LNCAP (cell line): ENCODE measurements around the gene MYRF.

Experiments used
- TF ChIP-seq, protein P1 (sequence below): fragments of 450-650 bp; IDR thresholded peaks from 2 replicates; pipeline ENCODE4 v1.5.1; 2017; ENCODE audit warnings: mild to moderate bottlenecking

Gene MYRF

DNA sequence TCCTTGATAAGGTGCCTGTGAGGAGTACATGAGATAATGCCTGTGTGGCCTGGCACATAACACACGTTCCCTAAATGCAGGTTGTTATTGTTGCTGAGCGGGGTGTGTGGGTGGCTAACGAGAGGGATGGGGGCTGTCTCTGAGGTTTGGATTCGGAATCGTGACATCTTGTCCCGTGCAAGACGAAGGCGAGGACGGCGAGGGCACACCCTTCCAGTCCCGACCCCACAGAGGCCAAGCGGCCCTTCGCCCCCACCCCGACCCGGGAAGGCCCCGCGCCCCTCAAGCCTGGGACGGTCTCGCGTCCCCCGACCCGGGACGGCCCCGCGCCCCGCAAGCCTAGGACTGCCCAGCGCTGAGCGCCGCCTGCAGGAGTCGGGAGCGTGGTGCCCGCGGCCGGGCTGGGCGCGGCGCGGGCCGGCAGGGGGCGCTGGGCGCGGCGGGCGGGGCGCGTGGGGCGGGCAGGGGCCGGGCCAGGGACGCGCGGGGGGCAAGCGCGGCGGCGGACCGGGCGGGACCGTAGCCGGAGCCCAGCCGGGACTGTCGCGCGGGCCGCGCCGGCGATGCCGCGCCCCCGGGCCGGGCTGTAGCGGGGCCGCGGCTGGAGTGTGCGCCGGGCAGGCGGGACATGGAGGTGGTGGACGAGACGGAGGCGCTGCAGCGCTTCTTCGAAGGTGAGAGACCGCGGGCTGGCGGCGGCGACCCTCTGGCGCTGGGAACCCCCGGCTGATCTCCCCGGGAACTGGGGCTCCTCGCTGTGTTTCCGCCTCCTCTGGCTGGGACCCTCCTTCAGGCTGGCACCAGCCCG is at the start of gene MYRF:
TSS of gene MYRF (plus strand) at position 520 of the 808 bp plus-strand sequence. CDS start at position 629, 109 bp downstream.
- TF ChIP-seq, protein P1, sequence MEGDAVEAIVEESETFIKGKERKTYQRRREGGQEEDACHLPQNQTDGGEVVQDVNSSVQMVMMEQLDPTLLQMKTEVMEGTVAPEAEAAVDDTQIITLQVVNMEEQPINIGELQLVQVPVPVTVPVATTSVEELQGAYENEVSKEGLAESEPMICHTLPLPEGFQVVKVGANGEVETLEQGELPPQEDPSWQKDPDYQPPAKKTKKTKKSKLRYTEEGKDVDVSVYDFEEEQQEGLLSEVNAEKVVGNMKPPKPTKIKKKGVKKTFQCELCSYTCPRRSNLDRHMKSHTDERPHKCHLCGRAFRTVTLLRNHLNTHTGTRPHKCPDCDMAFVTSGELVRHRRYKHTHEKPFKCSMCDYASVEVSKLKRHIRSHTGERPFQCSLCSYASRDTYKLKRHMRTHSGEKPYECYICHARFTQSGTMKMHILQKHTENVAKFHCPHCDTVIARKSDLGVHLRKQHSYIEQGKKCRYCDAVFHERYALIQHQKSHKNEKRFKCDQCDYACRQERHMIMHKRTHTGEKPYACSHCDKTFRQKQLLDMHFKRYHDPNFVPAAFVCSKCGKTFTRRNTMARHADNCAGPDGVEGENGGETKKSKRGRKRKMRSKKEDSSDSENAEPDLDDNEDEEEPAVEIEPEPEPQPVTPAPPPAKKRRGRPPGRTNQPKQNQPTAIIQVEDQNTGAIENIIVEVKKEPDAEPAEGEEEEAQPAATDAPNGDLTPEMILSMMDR, result peak; percentile 98

DNA sequence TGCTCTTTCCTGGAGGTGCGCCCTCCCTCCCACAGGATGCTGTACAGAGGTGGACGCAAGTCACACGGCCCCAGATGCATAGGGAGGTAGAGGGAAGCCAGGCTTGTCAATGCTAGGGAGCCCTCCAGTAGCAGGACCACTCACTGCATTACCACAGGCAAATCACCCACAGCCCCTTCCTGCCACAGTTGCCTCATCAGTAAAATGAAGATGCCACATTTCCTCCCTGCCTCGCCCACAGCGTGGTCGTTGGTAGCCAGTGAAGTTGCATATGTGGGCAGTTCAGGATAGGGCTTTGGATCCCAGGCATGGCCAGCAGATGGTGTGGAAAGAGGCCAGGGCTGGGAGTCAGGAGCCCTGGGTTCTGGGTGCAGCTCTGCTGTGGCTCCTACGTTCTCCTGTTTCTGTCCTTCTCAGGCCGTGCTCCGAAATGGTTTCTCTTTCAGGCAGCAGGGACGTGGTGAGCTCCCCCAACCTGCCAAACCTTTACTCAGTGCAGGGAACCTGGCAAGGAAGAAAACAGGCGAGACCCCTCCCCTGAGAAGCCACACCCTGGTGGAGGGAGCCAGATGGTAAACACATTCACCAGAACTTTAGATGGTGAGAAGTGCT is 49.6 kb upstream of the MYRF start:
- TF ChIP-seq, protein P1, result no peak

DNA sequence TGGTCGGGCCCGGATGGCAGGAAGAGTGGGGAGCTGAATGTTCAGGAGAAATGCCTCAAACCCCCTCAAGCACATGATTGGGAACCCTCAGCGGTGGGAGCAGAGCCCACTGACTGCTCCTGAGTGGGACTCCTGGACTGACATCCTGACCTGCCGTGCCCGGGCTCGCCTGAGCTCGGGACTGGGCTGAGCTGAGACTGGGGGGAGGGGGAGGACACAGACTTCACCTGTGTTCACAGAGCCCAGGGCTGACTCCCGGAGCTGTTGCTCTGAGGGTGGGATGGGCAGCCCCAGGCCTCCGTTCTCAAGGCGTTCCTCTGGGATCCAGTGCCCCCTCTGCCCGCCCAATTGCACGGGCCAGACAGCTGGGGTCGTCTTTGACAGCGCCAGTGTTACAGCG is 47.6 kb upstream of the MYRF start:
- TF ChIP-seq, protein P1, result no peak

DNA sequence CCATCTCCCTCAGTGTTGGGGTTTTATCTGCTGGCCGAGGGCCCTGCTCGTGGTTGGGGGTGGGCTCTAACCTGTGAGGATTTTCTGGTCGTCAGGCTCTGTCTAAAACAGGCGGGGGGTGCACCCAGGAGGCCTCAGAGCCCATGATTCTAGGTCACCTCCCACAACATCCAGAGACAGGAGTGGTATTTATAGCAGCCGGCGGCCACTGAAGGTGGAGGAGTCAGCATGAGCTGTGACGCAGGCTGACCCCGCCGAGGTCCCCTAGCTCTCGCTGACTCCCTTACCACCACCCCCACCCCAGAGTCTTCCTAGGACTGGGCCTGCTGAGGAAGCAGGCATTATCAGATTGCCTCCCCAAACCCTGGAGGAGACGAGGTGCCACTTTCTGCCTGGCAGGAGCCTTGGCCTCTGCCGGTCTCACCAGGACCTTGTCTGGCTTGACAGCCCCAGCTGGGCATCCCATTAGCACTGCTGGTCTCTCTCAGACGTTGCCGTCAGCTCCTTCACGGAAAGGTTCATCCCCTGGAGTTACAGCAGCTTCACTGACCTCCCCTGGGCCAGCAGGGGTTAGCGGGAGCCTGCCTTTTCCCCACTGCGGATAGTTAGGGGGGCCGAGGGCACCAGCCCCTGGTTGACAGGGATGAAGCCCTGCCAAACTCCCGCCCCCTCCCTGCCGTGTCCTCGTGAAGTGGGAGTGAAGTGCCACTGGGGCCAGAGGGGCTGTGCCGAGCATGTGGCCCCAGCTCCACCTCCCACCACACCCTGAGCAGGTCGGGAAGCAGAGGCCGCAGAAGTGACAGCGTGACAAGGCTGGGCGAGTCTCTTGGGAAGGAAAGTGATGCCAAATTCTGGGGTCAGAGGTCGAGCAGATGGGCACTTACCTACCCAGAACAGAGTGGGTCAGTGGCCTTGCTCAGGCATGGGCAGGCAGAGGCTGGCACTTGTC is 45.7 kb upstream of the MYRF start:
- TF ChIP-seq, protein P1, result no peak

DNA sequence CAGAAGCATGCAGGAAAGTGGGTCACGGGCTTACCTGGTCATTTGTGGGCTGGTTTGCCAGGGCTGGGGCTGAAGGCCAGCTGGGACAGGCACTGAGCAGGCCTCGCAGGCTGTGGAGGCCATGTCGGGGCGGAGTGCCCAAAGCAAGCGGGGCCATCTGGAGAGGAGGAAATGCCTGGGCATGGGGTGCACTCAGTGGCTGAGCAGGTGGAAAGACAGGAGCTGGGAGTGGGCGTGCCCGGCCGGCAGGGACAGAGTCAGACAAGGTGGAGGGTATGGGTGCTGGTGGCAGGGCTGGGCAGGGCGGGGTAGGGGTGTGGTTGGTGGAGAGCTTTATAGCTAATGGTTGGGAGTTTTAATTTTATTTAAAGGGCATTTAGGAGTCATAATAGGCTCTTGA is 44.9 kb upstream of the MYRF start:
- TF ChIP-seq, protein P1, result no peak

DNA sequence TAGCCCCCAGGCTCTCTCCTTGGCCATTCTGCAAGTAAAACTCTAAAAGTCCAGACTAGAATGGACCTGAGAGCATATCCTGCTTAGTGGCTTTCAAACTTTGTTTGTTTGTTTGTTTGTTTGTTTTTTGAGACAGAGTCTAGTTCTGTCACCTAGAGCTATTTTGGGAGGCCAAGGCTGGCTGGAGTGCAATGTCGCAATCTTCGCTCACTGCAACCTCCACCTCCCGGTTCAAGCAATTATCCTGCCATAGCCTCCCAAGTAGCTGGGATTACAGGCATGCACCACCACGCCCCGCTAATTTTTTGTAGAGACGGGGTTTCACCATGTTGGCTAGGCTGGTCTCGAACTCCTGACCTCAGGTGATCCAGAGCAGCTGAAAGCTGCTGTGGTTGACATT is 43.3 kb upstream of the MYRF start:
- TF ChIP-seq, protein P1, result no peak

DNA sequence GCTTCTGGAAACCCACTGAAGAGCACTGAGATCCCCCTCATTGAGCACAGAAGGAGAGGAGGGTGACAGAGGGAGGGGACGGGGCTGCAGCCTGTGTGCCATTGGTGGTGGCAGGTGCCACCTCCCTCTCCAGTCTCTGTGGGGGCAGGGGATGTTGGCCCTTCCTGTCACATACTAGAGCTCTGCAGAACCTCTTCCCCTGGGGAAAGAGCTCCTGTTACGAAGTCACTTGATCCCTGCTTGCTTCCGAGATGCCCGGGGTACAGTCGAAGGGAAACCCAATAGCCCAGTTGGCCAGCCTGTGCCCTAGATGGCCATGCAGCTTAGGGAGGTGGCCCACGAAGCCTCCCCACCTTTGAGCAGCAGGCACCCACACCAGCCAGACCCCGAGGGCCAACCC is 42.9 kb upstream of the MYRF start:
- TF ChIP-seq, protein P1, result no peak
